ENCODE measurements around the gene KCNK6. TPM values are rescaled to one million over a fixed set of nuclear protein-coding genes. Genes with fewer than 3 reads are reported as not detected.

Gene KCNK6
- total and polyA plus RNA-seq, 2 donors (not counting 3 experiments of a cell fraction or from before 2014, with no cell fraction given), result 7.4 to 11.3 TPM

- no peaks in the 10 kb centered on the region for H3K9me1 ChIP-seq (replicated peaks; ENCODE audit: control insufficient read depth, extremely low read depth, insufficient read depth, low read length)
- no peaks in the 10 kb centered on the region for H4K20me1 ChIP-seq (replicated peaks; ENCODE audit: control insufficient read depth, extremely low read depth, insufficient read depth, low read length)
- no peak overlapping the region for H3K4me2 ChIP-seq (ENCODE audit: insufficient read depth, low read length)
- H3K4me1 ChIP-seq (ENCODE audit: control insufficient read depth, extremely low read depth, insufficient read depth, low read length), result peaks cover 30% of the 10 kb centered on the region
- DNase-seq (ENCODE audit: low read depth, low spot score) (no peak), FAIRE-seq (no peak)
- ChIA-PET CTCF (no interaction called here), POLR2A (no interaction called here)
- H3K9me3 ChIP-seq (replicated peaks; ENCODE audit: control insufficient read depth, insufficient read depth, low read length), result no peaks in the 10 kb centered on the region
- no TSS peak for BruUV-seq (replicated peaks)
- no peaks in the 10 kb centered on the region for H3K79me2 ChIP-seq (ENCODE audit: control insufficient read depth, insufficient read depth, low read length)
- no peak for TF ChIP-seq POLR2AphosphoS5 (IDR thresholded peaks at IDR 0.05; ENCODE audit: insufficient read depth, low read depth, low read length)
- no peak overlapping the region for H3K4me3 ChIP-seq (replicated peaks in 1 of 3; ENCODE audit: insufficient read depth in 1 of 3, low read depth in 1 of 3, low read length in 3 of 3)
- intact Hi-C loops (cut with micrococcal nuclease), result loop anchor here (1.0 kb wide), 4 partner anchors 11 to 57 kb away; partner anchors contain the start of gene CATSPERG
- peak overlapping the region; percentile 73 for H3K27ac ChIP-seq (ENCODE audit: insufficient read depth, low read depth, low read length)
- dilution Hi-C loops (cut with MboI; ENCODE audit: extremely low pct_ligation_motif_present, low sequenced_read_pairs), result no loop called here
- peak overlapping the region; percentile 59 for H3K9ac ChIP-seq (replicated peaks; ENCODE audit: extremely low read depth, insufficient read depth, low read length)
- H3K36me3 ChIP-seq (ENCODE audit: control insufficient read depth in 2 of 2, extremely low read depth in 1 of 2, insufficient read depth in 2 of 2, low read length in 2 of 2), result no peaks in the 10 kb centered on the region
- H2AFZ ChIP-seq (ENCODE audit: low read depth, low read length), result no peak overlapping the region
- no peaks in the 10 kb centered on the region for H3K27me3 ChIP-seq (ENCODE audit: control insufficient read depth in 2 of 2, insufficient read depth in 2 of 2, low read length in 2 of 2)
These were observed 40.9 kb upstream of the KCNK6 start for GRCh38 chr19:38278751-38279150.

GRCh38 chr19:38280030-38280921 lies 39.4 kb upstream of the KCNK6 start:
- no peaks in the 10 kb centered on the region for H3K36me3 ChIP-seq (ENCODE audit: control insufficient read depth in 2 of 2, extremely low read depth in 1 of 2, insufficient read depth in 2 of 2, low read length in 2 of 2)
- BruUV-seq (replicated peaks), result no TSS peak
- H3K79me2 ChIP-seq (ENCODE audit: control insufficient read depth, insufficient read depth, low read length), result no peaks in the 10 kb centered on the region
- no peak overlapping the region for H3K4me3 ChIP-seq (replicated peaks in 1 of 3; ENCODE audit: insufficient read depth in 1 of 3, low read depth in 1 of 3, low read length in 3 of 3)
- intact Hi-C loops (cut with micrococcal nuclease), result no loop called here
- FAIRE-seq (no peak), DNase-seq (ENCODE audit: low read depth, low spot score) (no peak)
- no peaks in the 10 kb centered on the region for H3K9me1 ChIP-seq (replicated peaks; ENCODE audit: control insufficient read depth, extremely low read depth, insufficient read depth, low read length)
- H3K4me2 ChIP-seq (ENCODE audit: insufficient read depth, low read length), result no peak overlapping the region
- no peaks in the 10 kb centered on the region for H4K20me1 ChIP-seq (replicated peaks; ENCODE audit: control insufficient read depth, extremely low read depth, insufficient read depth, low read length)
- CTCF ChIA-PET, result interaction anchor here (0.5 kb wide), 1 partner anchor 45 kb away, joined by 4 read pairs; no protein-coding TSS in a partner anchor
- no peak overlapping the region for H3K9ac ChIP-seq (replicated peaks; ENCODE audit: extremely low read depth, insufficient read depth, low read length)
- peaks cover 27% of the 10 kb centered on the region for H3K4me1 ChIP-seq (ENCODE audit: control insufficient read depth, extremely low read depth, insufficient read depth, low read length)
- no peaks in the 10 kb centered on the region for H3K9me3 ChIP-seq (replicated peaks; ENCODE audit: control insufficient read depth, insufficient read depth, low read length)
- no peak overlapping the region for H2AFZ ChIP-seq (ENCODE audit: low read depth, low read length)
- dilution Hi-C loops (cut with MboI; ENCODE audit: extremely low pct_ligation_motif_present, low sequenced_read_pairs), result no loop called here
- POLR2A ChIA-PET, result no interaction called here
- no peaks in the 10 kb centered on the region for H3K27me3 ChIP-seq (ENCODE audit: control insufficient read depth in 2 of 2, insufficient read depth in 2 of 2, low read length in 2 of 2)
- no peak overlapping the region for H3K27ac ChIP-seq (ENCODE audit: insufficient read depth, low read depth, low read length)
- TF ChIP-seq GATA2 (IDR thresholded peaks at IDR 0.05; ENCODE audit: insufficient read depth, insufficient read length, low read depth, low read length), result no peak
- no peak for TF ChIP-seq EZH2 (IDR thresholded peaks at IDR 0.05; ENCODE audit: borderline replicate concordance, low read depth, low read length, severe bottlenecking)
- TF ChIP-seq MYC (IDR thresholded peaks at IDR 0.05; ENCODE audit: low read depth, low read length), result no peak
